Stimulated activated CD4-positive, alpha-beta T cell treated with anti-CD3 and anti-CD28 coated beads, Interleukin-4, amount 100 ng/mL, for 4 hours (primary cell): Measurements from ENCODE around the gene MYL12A.

ENCODE experiments used
- DNase-seq, 2 experiments: peaks; one replicate each; pipeline ENCODE4 v3.0.0-alpha.2; 2020

Gene MYL12A

DNA sequence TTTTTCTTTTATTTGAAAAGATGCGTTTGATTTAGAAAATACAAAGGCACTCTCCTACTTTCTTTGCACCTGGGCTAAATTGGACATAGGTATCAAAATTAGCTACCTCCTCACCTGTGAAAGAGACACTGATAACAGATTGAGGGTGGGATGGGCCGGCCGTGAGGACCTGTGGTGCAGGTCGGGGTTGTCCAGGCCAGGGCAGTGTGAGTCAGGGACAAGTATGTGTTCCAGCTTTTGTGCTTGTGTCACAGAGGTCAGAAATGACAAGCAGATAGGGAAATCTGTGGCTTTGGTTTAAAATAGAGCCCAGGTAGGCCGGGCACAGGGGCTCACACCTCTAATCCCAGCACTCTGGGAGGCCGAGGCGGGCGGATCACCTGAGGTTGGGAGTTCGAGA lies 36.9 kb downstream of the MYL12A start:
- no peak for DNase-seq

DNA sequence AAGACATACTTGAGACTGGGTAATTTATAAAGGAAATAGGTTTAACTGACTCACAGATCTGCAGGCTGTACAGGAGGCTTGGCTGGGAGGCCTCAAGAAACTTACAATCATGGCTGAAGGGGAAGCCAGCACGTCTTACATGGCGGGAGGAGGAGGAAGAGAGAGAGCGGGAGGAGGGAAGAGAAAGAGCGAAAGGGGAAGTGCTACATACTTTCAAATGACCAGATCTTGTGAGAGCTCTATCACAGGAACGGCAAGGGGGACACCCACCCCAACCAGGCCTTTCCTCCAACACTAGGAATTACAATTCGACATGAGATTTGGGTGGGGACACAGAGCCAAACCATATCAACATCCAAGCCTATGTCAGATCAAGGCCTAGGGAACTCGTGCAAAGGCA lies 38.6 kb downstream of the MYL12A start:
- no peak for DNase-seq

DNA sequence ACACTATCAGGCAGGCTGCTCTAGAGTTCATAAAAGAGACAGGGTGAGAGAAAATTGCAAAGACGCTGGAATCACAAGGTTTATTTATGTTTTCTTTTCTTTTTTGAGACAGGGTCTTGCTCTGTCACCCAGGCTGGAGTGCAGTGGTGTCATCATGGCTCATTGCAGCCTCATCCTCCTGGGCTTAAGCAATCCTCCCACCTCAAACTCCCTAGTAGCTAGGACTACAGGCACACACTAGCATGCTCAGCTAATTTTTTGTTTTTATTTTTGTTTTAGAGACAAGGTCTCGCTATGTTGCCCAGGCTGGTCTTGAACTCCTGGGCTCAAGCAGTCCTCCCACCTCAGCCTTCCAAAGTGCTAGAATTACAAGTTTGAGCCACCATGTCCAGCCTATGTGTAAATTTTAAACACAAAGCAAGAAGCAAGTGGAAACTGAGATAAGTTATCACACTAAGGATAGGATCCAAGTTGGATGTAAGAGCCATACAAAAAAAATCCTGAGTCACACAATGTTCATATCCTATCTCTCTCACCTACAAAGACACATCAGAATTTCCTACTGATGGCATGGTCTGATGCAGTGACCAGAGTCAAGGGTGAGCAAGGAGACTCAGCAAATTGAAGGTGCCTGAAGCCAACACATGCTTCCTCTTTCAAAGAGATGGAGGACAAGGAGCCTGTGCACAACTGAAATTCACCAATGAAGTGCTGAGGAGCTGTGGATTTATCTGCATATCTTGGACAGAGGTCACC lies 45.8 kb downstream of the MYL12A start:
- DNase-seq, result no peak

DNA sequence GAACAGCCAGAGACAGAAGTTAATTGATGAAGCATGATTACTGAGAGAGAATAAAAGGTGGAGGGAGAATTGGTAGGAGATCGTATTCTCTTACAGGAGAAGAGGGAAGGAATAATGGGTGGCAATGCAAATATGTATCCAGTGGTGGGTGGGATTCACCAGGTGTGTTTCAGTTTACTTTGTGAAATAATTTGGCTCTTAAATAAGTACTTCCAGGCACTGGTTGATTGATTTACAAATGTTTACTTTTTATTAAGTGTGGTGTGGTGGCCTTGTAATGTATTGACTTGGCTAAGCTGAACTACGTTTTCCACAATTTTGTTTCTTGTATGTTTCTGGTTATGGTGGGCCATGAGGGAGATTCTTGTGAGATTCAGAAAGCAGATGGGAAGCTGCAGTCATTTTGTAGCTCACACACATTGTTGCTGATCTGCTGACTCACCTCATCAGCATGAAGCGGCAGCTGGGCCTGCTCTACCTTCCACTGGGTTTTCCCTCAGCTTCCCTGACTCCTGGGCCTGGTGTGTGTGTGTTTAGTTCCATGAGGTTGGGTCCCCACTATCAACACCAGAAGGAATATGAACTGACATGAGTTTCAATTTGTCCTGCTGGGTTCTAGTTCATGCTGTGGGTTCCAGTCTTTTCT lies 47.0 kb downstream of the MYL12A start:
- DNase-seq, result no peak

DNA sequence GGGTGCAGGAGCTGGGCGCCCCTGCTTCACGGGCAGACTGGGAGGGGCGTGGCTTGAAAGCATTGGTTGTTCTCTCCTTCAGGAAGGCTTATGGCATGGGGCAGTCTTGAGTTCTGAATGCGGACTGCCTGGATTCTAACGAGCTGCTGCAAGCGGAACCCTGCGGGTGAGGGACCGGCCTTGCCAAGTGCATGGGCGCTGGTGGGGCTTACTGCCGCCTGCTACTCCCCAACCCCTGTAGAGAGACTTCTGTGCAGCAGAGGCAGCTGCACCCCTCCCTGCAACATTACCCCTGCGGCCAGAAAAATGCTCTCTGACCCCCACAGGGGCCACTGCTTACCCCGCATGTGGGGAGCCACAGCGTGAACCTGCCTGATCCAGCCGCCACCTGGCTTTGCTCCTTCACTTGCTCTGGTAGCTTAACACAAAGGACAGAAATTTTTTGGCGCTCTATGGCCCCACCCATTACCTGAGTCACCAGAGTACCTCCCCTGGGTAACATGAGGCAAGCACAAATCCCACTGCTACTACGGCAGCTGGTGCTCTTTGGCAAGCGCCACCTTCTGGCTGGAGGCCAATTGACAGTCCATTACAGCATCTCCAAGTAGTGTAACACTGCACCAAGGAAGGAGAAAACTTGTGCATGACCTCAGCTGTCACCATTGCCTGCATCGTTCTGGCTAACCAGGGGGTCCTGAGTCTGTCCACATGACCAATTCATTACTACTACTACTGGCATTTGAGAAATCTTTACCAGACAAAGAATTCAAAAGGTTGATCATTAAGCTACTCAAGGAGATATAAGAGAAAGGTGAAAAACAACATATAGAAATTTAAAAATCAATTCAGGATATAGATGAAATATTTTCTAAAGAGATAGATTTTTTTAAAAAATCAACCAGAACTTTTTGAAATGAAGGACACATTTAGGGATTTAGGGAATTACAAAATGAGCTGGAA lies 49.7 kb downstream of the MYL12A start:
- peak; percentile 89 to 91 for DNase-seq

- no peak for DNase-seq
These were observed 57.2 kb downstream of the MYL12A start for GRCh38 chr18:3304832-3305231.

DNA sequence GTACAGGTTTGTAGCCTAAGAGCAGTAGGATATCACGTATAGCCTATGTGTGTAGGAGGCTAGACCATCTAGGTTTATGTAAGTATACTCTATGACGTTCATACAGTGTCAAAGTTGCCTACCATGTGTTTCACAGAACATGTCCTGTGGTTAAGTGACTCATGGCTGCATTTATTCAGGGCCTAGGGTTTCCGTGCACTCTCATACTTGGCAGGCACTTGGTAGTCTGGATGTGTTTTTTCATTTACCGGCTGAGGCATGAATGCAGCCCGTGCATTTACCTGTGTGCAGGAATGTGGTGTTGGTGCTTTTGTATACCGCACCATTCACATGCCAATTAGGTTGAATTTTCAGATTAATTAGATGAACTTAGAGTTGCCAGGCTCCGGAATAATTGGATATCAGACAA lies 57.8 kb downstream of the MYL12A start:
- peak in 1 of 2 experiments; percentile 46 for DNase-seq
